ENCODE results near the gene LRIG3.
"Not testable (repeated sequence)": the region's sequence is repeated elsewhere in the genome, so short reads cannot be mapped to it uniquely, and the experiment has no call there.

The LRIG3 gene

GRCh38 chr12:58949954-58950738, 29.8 kb upstream of the LRIG3 start:
- not testable (repeated sequence) for H3K36me3 ChIP-seq (ENCODE audit: control insufficient read depth, insufficient read depth, low read length); H3K27me3 ChIP-seq (ENCODE audit: control insufficient read depth, insufficient read depth, low read length); H3K27ac ChIP-seq (ENCODE audit: low read depth, low read length); H3K4me3 ChIP-seq (ENCODE audit: low read length); H3K4me1 ChIP-seq (ENCODE audit: control insufficient read depth, insufficient read depth, low read length); H3K9ac ChIP-seq (ENCODE audit: low read length)

GRCh38 chr12:58943079-58943478, 22.8 kb upstream of the LRIG3 start:
- Histone ChIP-seq H3K4me1 (ENCODE audit: control insufficient read depth, insufficient read depth, low read length) (no peaks in the 10 kb centered on the region), H3K36me3 (ENCODE audit: control insufficient read depth, insufficient read depth, low read length) (no peaks in the 10 kb centered on the region), H3K27ac (ENCODE audit: low read depth, low read length) (no peak overlapping the region), H3K27me3 (ENCODE audit: control insufficient read depth, insufficient read depth, low read length) (no peaks in the 10 kb centered on the region), H3K4me3 (ENCODE audit: low read length) (no peak overlapping the region), H3K9ac (ENCODE audit: low read length) (no peak overlapping the region)

GRCh38 chr12:58942345-58942744, 22.0 kb upstream of the LRIG3 start:
- Histone ChIP-seq H3K4me1 (ENCODE audit: control insufficient read depth, insufficient read depth, low read length) (no peaks in the 10 kb centered on the region), H3K27me3 (ENCODE audit: control insufficient read depth, insufficient read depth, low read length) (no peaks in the 10 kb centered on the region), H3K27ac (ENCODE audit: low read depth, low read length) (no peak overlapping the region), H3K4me3 (ENCODE audit: low read length) (no peak overlapping the region), H3K36me3 (ENCODE audit: control insufficient read depth, insufficient read depth, low read length) (no peaks in the 10 kb centered on the region), H3K9ac (ENCODE audit: low read length) (no peak overlapping the region)

GRCh38 chr12:58939399-58940100, 19.2 kb upstream of the LRIG3 start:
- no peaks in the 10 kb centered on the region for H3K36me3 ChIP-seq (ENCODE audit: control insufficient read depth, insufficient read depth, low read length)
- H3K27ac ChIP-seq (ENCODE audit: low read depth, low read length), result no peak overlapping the region
- H3K9ac ChIP-seq (ENCODE audit: low read length), result no peak overlapping the region
- no peak overlapping the region for H3K4me3 ChIP-seq (ENCODE audit: low read length)
- H3K27me3 ChIP-seq (ENCODE audit: control insufficient read depth, insufficient read depth, low read length), result no peaks in the 10 kb centered on the region
- H3K4me1 ChIP-seq (ENCODE audit: control insufficient read depth, insufficient read depth, low read length), result no peaks in the 10 kb centered on the region

- H3K4me1 ChIP-seq (ENCODE audit: control insufficient read depth, insufficient read depth, low read length), result no peaks in the 10 kb centered on the region
Observed at GRCh38 chr12:58938440-58938839, 18.1 kb upstream of the LRIG3 start.

GRCh38 chr12:58934528-58934927, 14.2 kb upstream of the LRIG3 start:
- Histone ChIP-seq H3K36me3 (ENCODE audit: control insufficient read depth, insufficient read depth, low read length) (no peaks in the 10 kb centered on the region), H3K27me3 (ENCODE audit: control insufficient read depth, insufficient read depth, low read length) (no peaks in the 10 kb centered on the region), H3K4me3 (ENCODE audit: low read length) (no peak overlapping the region), H3K9ac (ENCODE audit: low read length) (no peak overlapping the region), H3K27ac (ENCODE audit: low read depth, low read length) (no peak overlapping the region), H3K4me1 (ENCODE audit: control insufficient read depth, insufficient read depth, low read length) (no peaks in the 10 kb centered on the region)

More at GRCh38 chr12:58938440-58938839, 18.1 kb upstream of the LRIG3 start:
- H3K27ac ChIP-seq (ENCODE audit: low read depth, low read length), result no peak overlapping the region
- H3K9ac ChIP-seq (ENCODE audit: low read length), result no peak overlapping the region
- no peaks in the 10 kb centered on the region for H3K27me3 ChIP-seq (ENCODE audit: control insufficient read depth, insufficient read depth, low read length)
- no peak overlapping the region for H3K4me3 ChIP-seq (ENCODE audit: low read length)
- no peaks in the 10 kb centered on the region for H3K36me3 ChIP-seq (ENCODE audit: control insufficient read depth, insufficient read depth, low read length)

- Histone ChIP-seq H3K27me3 (ENCODE audit: control insufficient read depth, insufficient read depth, low read length) (no peaks in the 10 kb centered on the region), H3K36me3 (ENCODE audit: control insufficient read depth, insufficient read depth, low read length) (no peaks in the 10 kb centered on the region), H3K4me3 (ENCODE audit: low read length) (no peak overlapping the region), H3K4me1 (ENCODE audit: control insufficient read depth, insufficient read depth, low read length) (no peaks in the 10 kb centered on the region), H3K27ac (ENCODE audit: low read depth, low read length) (no peak overlapping the region), H3K9ac (ENCODE audit: low read length) (no peak overlapping the region)
Observed at GRCh38 chr12:58932806-58933681, 12.7 kb upstream of the LRIG3 start.

- H3K27me3 ChIP-seq (ENCODE audit: control insufficient read depth, insufficient read depth, low read length), result no peaks in the 10 kb centered on the region
- H3K4me3 ChIP-seq (ENCODE audit: low read length), result no peak overlapping the region
- no peak overlapping the region for H3K27ac ChIP-seq (ENCODE audit: low read depth, low read length)
- H3K4me1 ChIP-seq (ENCODE audit: control insufficient read depth, insufficient read depth, low read length), result no peaks in the 10 kb centered on the region
- no peaks in the 10 kb centered on the region for H3K36me3 ChIP-seq (ENCODE audit: control insufficient read depth, insufficient read depth, low read length)
- H3K9ac ChIP-seq (ENCODE audit: low read length), result no peak overlapping the region
Observed at GRCh38 chr12:58931518-58931917, 11.2 kb upstream of the LRIG3 start.

- Histone ChIP-seq H3K4me3 (ENCODE audit: low read length) (no peak overlapping the region), H3K36me3 (ENCODE audit: control insufficient read depth, insufficient read depth, low read length) (no peaks in the 10 kb centered on the region), H3K9ac (ENCODE audit: low read length) (no peak overlapping the region), H3K4me1 (ENCODE audit: control insufficient read depth, insufficient read depth, low read length) (no peaks in the 10 kb centered on the region), H3K27ac (ENCODE audit: low read depth, low read length) (no peak overlapping the region), H3K27me3 (ENCODE audit: control insufficient read depth, insufficient read depth, low read length) (no peaks in the 10 kb centered on the region)
Observed at GRCh38 chr12:58930770-58931324, 10.5 kb upstream of the LRIG3 start.

- H3K27ac ChIP-seq (ENCODE audit: low read depth, low read length), result no peak overlapping the region
- H3K27me3 ChIP-seq (ENCODE audit: control insufficient read depth, insufficient read depth, low read length), result no peaks in the 10 kb centered on the region
- no peak overlapping the region for H3K4me3 ChIP-seq (ENCODE audit: low read length)
- H3K9ac ChIP-seq (ENCODE audit: low read length), result no peak overlapping the region
- H3K36me3 ChIP-seq (ENCODE audit: control insufficient read depth, insufficient read depth, low read length), result no peaks in the 10 kb centered on the region
- H3K4me1 ChIP-seq (ENCODE audit: control insufficient read depth, insufficient read depth, low read length), result no peaks in the 10 kb centered on the region
Observed at GRCh38 chr12:58927120-58927519, 6.8 kb upstream of the LRIG3 start.

- Histone ChIP-seq H3K9ac (ENCODE audit: low read length) (no peak overlapping the region), H3K4me3 (ENCODE audit: low read length) (no peak overlapping the region), H3K27ac (ENCODE audit: low read depth, low read length) (no peak overlapping the region), H3K27me3 (ENCODE audit: control insufficient read depth, insufficient read depth, low read length) (no peaks in the 10 kb centered on the region), H3K4me1 (ENCODE audit: control insufficient read depth, insufficient read depth, low read length) (no peaks in the 10 kb centered on the region), H3K36me3 (ENCODE audit: control insufficient read depth, insufficient read depth, low read length) (no peaks in the 10 kb centered on the region)
Observed at GRCh38 chr12:58926586-58926985, 6.3 kb upstream of the LRIG3 start.

GRCh38 chr12:58925751-58926150, 5.4 kb upstream of the LRIG3 start:
- Histone ChIP-seq H3K27me3 (ENCODE audit: control insufficient read depth, insufficient read depth, low read length) (no peaks in the 10 kb centered on the region), H3K9ac (ENCODE audit: low read length) (no peak overlapping the region), H3K27ac (ENCODE audit: low read depth, low read length) (no peak overlapping the region), H3K4me3 (ENCODE audit: low read length) (no peak overlapping the region), H3K4me1 (ENCODE audit: control insufficient read depth, insufficient read depth, low read length) (peaks cover under 1% of the 10 kb centered on the region), H3K36me3 (ENCODE audit: control insufficient read depth, insufficient read depth, low read length) (no peaks in the 10 kb centered on the region)

Measured in rectal smooth muscle tissue (tissue), 1 donor.